Pancreas (tissue), 10 donors: ENCODE data around the gene NFIC. TPM values are rescaled to one million over a fixed set of nuclear protein-coding genes. Genes with fewer than 3 reads are reported as not detected.

Experiments
- ATAC-seq, 4 donors: fragments of 200-7000 bp; cut with Tn5 transposase; one replicate each; pipeline versions ENCODE4 v1.8.0 to v1.9.1; 2020; ENCODE audit warnings: mild to moderate bottlenecking in 4 of 4, moderate library complexity in 4 of 4
- DNase-seq, 6 donors: peaks; one replicate each; pipeline ENCODE4 v3.0.0-alpha.2; 2020
- FAIRE-seq: peaks from 2 replicates; lab custom pipeline; 2012; peaks lifted over from hg19 to GRCh38; lab: Jason Lieb, UNC
- H3K27ac ChIP-seq, 4 donors: fragments of 200-600 bp; sonication (generic); 1 replicate in 3 of 4; 2 replicates in 1 of 4; pipeline versions ENCODE4 v1.5.0 to v1.8.0; 2020
- H3K27me3 ChIP-seq, 4 donors: fragments of 200-600 bp; one replicate each; pipeline ENCODE4 v1.8.0; 2021
- H3K36me3 ChIP-seq, 3 donors: fragments of 200-600 bp; sonication (generic) in 1 of 3; one replicate each; pipeline versions ENCODE4 v1.5.0 to v1.8.0; 2020 to 2021
- H3K4me1 ChIP-seq, 3 donors: fragments of 200-600 bp; one replicate each; pipeline ENCODE4 v1.8.0; 2021
- H3K4me3 ChIP-seq, 4 donors: fragments of 200-600 bp; sonication (generic) in 2 of 4; one replicate each; pipeline versions ENCODE4 v1.5.0 to v1.8.0; 2020 to 2021
- H3K9me3 ChIP-seq, 4 donors: fragments of 200-600 bp; one replicate each; pipeline ENCODE4 v1.8.0; 2021
- CTCF ChIP-seq, 4 donors: fragments of 200-600 bp; sonication (generic) in 3 of 4; IDR thresholded peaks; one replicate each; pipeline versions ENCODE4 v1.5.0 to v1.8.0; 2021; ENCODE audit warnings: antibody characterized with exemption in 4 of 4
- WGBS, 2 donors: extraction: QIAGEN DNeasy Blood & Tissue Kit; methylation state at CpG; one replicate each; pipeline ENCODE4 v1.1.7; 2013; 5-methylcytosine and 5-hydroxymethylcytosine counted together
- intact Hi-C, 3 donors: fragments of 100-400 bp; cut with DNase I; formaldehyde crosslinking; loops; one replicate each; pipeline versions ENCODE4 v1.11.1 to v1.14.2; 2022
- polyA plus RNA-seq, 2 donors: library from polyadenylated mRNA; stranded (reverse); fragments of 200-250 nt; gene quantifications; one replicate each; pipeline ENCODE4 v1.2.3, GENCODE V29; 2013
- total RNA-seq, 6 donors: library from RNA; stranded (reverse); fragmentation: NEBNext Ultra II Directional in 4 of 6; extraction: Animal tissue kit (Norgen Biotek cat#: 25700) in 4 of 6; gene quantifications; one replicate each; pipeline versions ENCODE4 v1.2.1 to v1.2.4, GENCODE V29; 2021 to 2023
- donor health status: healthy with polysubstance abuse.
- donor health status: DM: no; HTN: no; CAD: no; lungs with moderate emphysema.
- donor health status: DM: no; HTN: no; CAD: no.
- donor health status: control.
- donor health status: control.
- donor health status: Bipolar disorder and iron deficiency.
- donor health status: DM: yes; HTN: yes; CAD: no.
- donor health status: DM: no; HTN: no; CAD: no.
- donor health status: DM: no; HTN: no; CAD: no.
- donor health status: DM: yes; HTN: yes; CAD: no.

Gene NFIC
- total and polyA plus RNA-seq, 8 donors = 21.3 to 203 (median 115) TPM

GRCh38 chr19:3467437-3468198 lies 101.2 kb downstream of the NFIC start:
- FAIRE-seq (no peak), ATAC-seq (no peak), DNase-seq (peak in 1 of 6 donors; percentile 35)
- intact Hi-C loops = loop anchor here in 1 of 3 donors (5.0 kb wide), 1 partner anchor 145 kb away; no protein-coding TSS in a partner anchor
- peaks cover 0 to 15% (median 8%) of the 10 kb centered on the region in 3 donors for H3K36me3 ChIP-seq
- no peak overlapping the region for H3K4me3 ChIP-seq
- no peaks in the 10 kb centered on the region for H3K4me1 ChIP-seq
- H3K27ac ChIP-seq = no peak overlapping the region
- no peaks in the 10 kb centered on the region for H3K9me3 ChIP-seq
- 93 to 96% methylated on average over 10 of the region's 10 CpGs for whole genome bisulfite sequencing, 2 donors
- no peaks in the 10 kb centered on the region for H3K27me3 ChIP-seq
- no peak for TF ChIP-seq CTCF (IDR thresholded peaks at IDR 0.05)

GRCh38 chr19:3468211-3468610 lies 101.8 kb downstream of the NFIC start:
- H3K4me1 ChIP-seq = no peaks in the 10 kb centered on the region
- 90 to 92% methylated on average over 3 of the region's 3 CpGs for WGBS, 2 donors
- H3K36me3 ChIP-seq = peaks cover 0 to 10% (median 2%) of the 10 kb centered on the region in 3 donors
- ATAC-seq (no peak), DNase-seq (peak in 2 of 6 donors; percentile 23 to 44), FAIRE-seq (no peak)
- no peak for TF ChIP-seq CTCF (IDR thresholded peaks at IDR 0.05)
- H3K27me3 ChIP-seq = no peaks in the 10 kb centered on the region
- no peaks in the 10 kb centered on the region for H3K9me3 ChIP-seq
- H3K27ac ChIP-seq = no peak overlapping the region
- intact Hi-C loops = loop anchor here in 1 of 3 donors (5.0 kb wide), 1 partner anchor 146 kb away; no protein-coding TSS in a partner anchor
- H3K4me3 ChIP-seq = no peak overlapping the region

- WGBS, 2 donors = 48 to 54% methylated on average over 14 of the region's 14 CpGs
Measured at GRCh38 chr19:3469638-3470499, 103.5 kb downstream of the NFIC start.

GRCh38 chr19:3470500-3471128 lies 104.2 kb downstream of the NFIC start:
- H3K27ac ChIP-seq = no peak overlapping the region
- intact Hi-C loops = loop anchor here in 2 of 3 donors (5.0 to 10.0 kb wide), 2 partner anchors 143 to 156 kb away; no protein-coding TSS in a partner anchor
- DNase-seq (peak in 2 of 6 donors; percentile 37 to 49), ATAC-seq (peak in 2 of 4 donors; percentile 10 to 16), FAIRE-seq (no peak)
- 54 to 57% methylated on average over 11 of the region's 11 CpGs for WGBS, 2 donors
- no peaks in the 10 kb centered on the region for H3K9me3 ChIP-seq
- no peaks in the 10 kb centered on the region for H3K36me3 ChIP-seq
- no peak for TF ChIP-seq CTCF (IDR thresholded peaks at IDR 0.05)
- H3K4me3 ChIP-seq = no peak overlapping the region
- no peaks in the 10 kb centered on the region for H3K27me3 ChIP-seq
- H3K4me1 ChIP-seq = peaks cover 0 to 5% (median 0%) of the 10 kb centered on the region in 3 donors

More at GRCh38 chr19:3469638-3470499, 103.5 kb downstream of the NFIC start:
- no peak for TF ChIP-seq CTCF (IDR thresholded peaks at IDR 0.05)
- intact Hi-C loops = loop anchor here (5.0 to 10.0 kb wide), 3 partner anchors 143 to 155 kb away; no protein-coding TSS in a partner anchor
- Histone ChIP-seq H3K4me3 (no peak overlapping the region), H3K27me3 (no peaks in the 10 kb centered on the region), H3K36me3 (no peaks in the 10 kb centered on the region), H3K4me1 (peaks cover 0 to 5% (median 0%) of the 10 kb centered on the region in 3 donors), H3K9me3 (no peaks in the 10 kb centered on the region), H3K27ac (no peak overlapping the region)
- ATAC-seq (peak in 2 of 4 donors; percentile 6 to 8), DNase-seq (peak in 2 of 6 donors; percentile 22 to 39), FAIRE-seq (no peak)
